ENCODE measurements around the gene PLD3. TPM values are rescaled to one million over a fixed set of nuclear protein-coding genes. Genes with fewer than 3 reads are reported as not detected.

Gene PLD3
- total and polyA plus RNA-seq, 3 experiments from 2014 or later: 48.2 to 73.6 (median 53.0) TPM

GRCh38 chr19:40425450-40426287 lies 77.2 kb downstream of the PLD3 start, which contains the start of gene SERTAD1:
TSS of gene SERTAD1 (minus strand) at chr19:40425992. CDS start at chr19:40423546, 2,446 bp downstream.
- H3K9me3 ChIP-seq (ENCODE audit: low read length): no peaks in the 10 kb centered on the region
- H3K9me3 Mint-ChIP-seq: no peaks in the 10 kb centered on the region
- peak within 1 kb of the TSS; percentile 97 for H3K4me3 ChIP-seq (ENCODE audit: low read length)
- H3K36me3 ChIP-seq (ENCODE audit: insufficient read depth, low read length): no peaks in the 10 kb centered on the region
- peak within 1 kb of the TSS; percentile 90 for H3K27ac ChIP-seq (ENCODE audit: low read depth, low read length)
- peak within 1 kb of the TSS; percentile 90 to 99 (median 96) for H3K4me3 Mint-ChIP-seq
- peak within 1 kb of the TSS; percentile 94 to 100 (median 98) for H3K27ac Mint-ChIP-seq
- H3K27me3 ChIP-seq (ENCODE audit: insufficient read depth, low read length, poor library complexity, severe bottlenecking): no peaks in the 10 kb centered on the region
- peaks cover 20% of the 10 kb centered on the region for H3K4me1 ChIP-seq (ENCODE audit: insufficient read depth, low read length)
- peaks cover 0 to 26% (median 0%) of the 10 kb centered on the region in 3 donors for H3K36me3 Mint-ChIP-seq
- ChIA-PET CTCF (interaction anchor here (0.7 to 2.4 kb wide), 7 partner anchors 9 to 209 kb away, joined by 3 to 13 read pairs (median 4); partner anchors contain the start of genes PRX and SERTAD3), POLR2A (interaction anchor here (0.6 to 2.2 kb wide), 7 partner anchors 9 to 178 kb away, joined by 3 to 27 read pairs (median 5); partner anchors contain the start of genes BLVRB and SERTAD3)
- DNase-seq: peak; percentile 100
- H3K4me1 Mint-ChIP-seq: peaks cover 25 to 33% (median 31%) of the 10 kb centered on the region in 3 donors
- H3K27me3 Mint-ChIP-seq: peaks cover 0 to 5% of the 10 kb centered on the region in 2 donors

Other genes starting within 250 kb of the PLD3 start
- 10 to 100 TPM; 13.9 to 15.4 TPM for gene MAP3K10, start 157.3 kb upstream of the PLD3 start, total RNA-seq
- 1.3 TPM for gene MAP3K10, start 157.3 kb upstream of the PLD3 start, polyA plus RNA-seq
- not detected for gene TTC9B, start 130.3 kb upstream of the PLD3 start, total RNA-seq
- gene TTC9B, start 130.3 kb upstream of the PLD3 start, polyA plus RNA-seq: not detected
- gene CCNP, start 122.0 kb upstream of the PLD3 start, total RNA-seq: under 1 TPM in 1 of 2 experiments, not detected in 1; 0.11 TPM
- not detected for gene CCNP, start 122.0 kb upstream of the PLD3 start, polyA plus RNA-seq
- 100 to 1,000 TPM; 124 to 132 TPM for gene AKT2, start 63.4 kb upstream of the PLD3 start, total RNA-seq
- gene AKT2, start 63.4 kb upstream of the PLD3 start, polyA plus RNA-seq: 27.0 TPM
- 10 to 100 TPM; 25.4 to 29.5 TPM for gene C19orf47, start 298 bp upstream of the PLD3 start, total RNA-seq
- 9.5 TPM for gene C19orf47, start 298 bp upstream of the PLD3 start, polyA plus RNA-seq
- not detected for gene HIPK4, start 41.5 kb downstream of the PLD3 start, total RNA-seq
- not detected for gene HIPK4, start 41.5 kb downstream of the PLD3 start, polyA plus RNA-seq
- 1 to 10 TPM; 1.4 to 1.6 TPM for gene PRX, start 64.7 kb downstream of the PLD3 start, total RNA-seq
- 0.29 TPM for gene PRX, start 64.7 kb downstream of the PLD3 start, polyA plus RNA-seq
- 10 to 100 TPM; 15.9 to 17.8 TPM for gene SERTAD1, start 77.3 kb downstream of the PLD3 start, total RNA-seq
- 13.0 TPM for gene SERTAD1, start 77.3 kb downstream of the PLD3 start, polyA plus RNA-seq
- gene SERTAD3, start 95.6 kb downstream of the PLD3 start, total RNA-seq: 1 to 10 TPM; 7.0 to 8.5 TPM
- gene SERTAD3, start 95.6 kb downstream of the PLD3 start, polyA plus RNA-seq: 9.5 TPM
- 10 to 100 TPM; 17.4 to 18.9 TPM for gene BLVRB, start 117.0 kb downstream of the PLD3 start, total RNA-seq
- gene BLVRB, start 117.0 kb downstream of the PLD3 start, polyA plus RNA-seq: 22.8 TPM
- 1 to 10 TPM in 1 of 2 experiments, under 1 TPM in 1; 0.49 to 1.2 TPM for gene SPTBN4, start 118.3 kb downstream of the PLD3 start, total RNA-seq
- gene SPTBN4, start 118.3 kb downstream of the PLD3 start, polyA plus RNA-seq: not detected
- 100 to 1,000 TPM; 103 to 104 TPM for gene SHKBP1, start 228.2 kb downstream of the PLD3 start, total RNA-seq
- gene SHKBP1, start 228.2 kb downstream of the PLD3 start, polyA plus RNA-seq: 159 TPM

Measured in CD8-positive, alpha-beta memory T cell (primary cell).